Brain microvascular endothelial cell (primary cell): ENCODE measurements around the gene FGF11.

Source experiments
- DNase-seq: peaks from one replicate; pipeline ENCODE4 v3.0.0-alpha.2; 2020
- H3K27ac ChIP-seq: fragments of 250-450 bp; sonication (Bioruptor Pico); 2 replicates; pipeline ENCODE4 v1.5.1; 2020; ENCODE audit warnings: mild to moderate bottlenecking, moderate library complexity
- H3K27me3 ChIP-seq: fragments of 250-450 bp; sonication (Bioruptor Pico); replicated peaks from 2 replicates; pipeline ENCODE4 v1.5.1; 2020; ENCODE audit warnings: mild to moderate bottlenecking
- H3K36me3 ChIP-seq: fragments of 250-450 bp; sonication (Bioruptor Pico); replicated peaks from 2 replicates; pipeline ENCODE4 v1.5.1; 2020; ENCODE audit warnings: mild to moderate bottlenecking
- H3K4me3 ChIP-seq: 2 replicates; pipeline ENCODE4 v1.5.1; 2011; ENCODE audit warnings: low read depth, mild to moderate bottlenecking, control low read depth, low read length, moderate library complexity
- in situ Hi-C: cut with HindIII; loops from 2 replicates; pipeline ENCODE4 v1.10.0; 2017; ENCODE audit warnings: low sequenced_read_pairs, low pct_ligation_motif_present
- TF ChIP-seq, protein P1 (sequence below): IDR thresholded peaks from 2 replicates; pipeline ENCODE4 v1.5.1; 2011; ENCODE audit warnings: low read depth, mild to moderate bottlenecking, moderate library complexity, low read length, control low read depth, inconsistent platforms; ENCODE audit errors: missing control alignments

FGF11 gene

DNA sequence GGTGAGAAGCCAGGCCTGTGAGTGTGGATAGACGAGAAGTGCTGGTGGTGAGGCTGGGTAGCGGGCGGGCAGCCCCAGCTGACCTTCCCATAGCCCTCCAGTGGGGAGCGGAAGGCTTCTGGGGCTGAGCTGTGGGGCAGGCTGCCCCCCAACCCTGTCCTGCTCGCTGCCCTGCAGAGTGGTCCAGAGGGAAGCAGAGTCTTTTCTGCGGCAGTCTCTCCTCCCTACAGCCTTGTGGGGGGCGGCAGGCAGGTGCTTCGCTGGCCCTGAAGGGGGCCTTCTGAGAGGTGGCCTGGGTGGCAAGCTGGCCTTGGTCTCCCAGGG, 27.9 kb upstream of the FGF11 start:
- TF ChIP-seq, protein P1, sequence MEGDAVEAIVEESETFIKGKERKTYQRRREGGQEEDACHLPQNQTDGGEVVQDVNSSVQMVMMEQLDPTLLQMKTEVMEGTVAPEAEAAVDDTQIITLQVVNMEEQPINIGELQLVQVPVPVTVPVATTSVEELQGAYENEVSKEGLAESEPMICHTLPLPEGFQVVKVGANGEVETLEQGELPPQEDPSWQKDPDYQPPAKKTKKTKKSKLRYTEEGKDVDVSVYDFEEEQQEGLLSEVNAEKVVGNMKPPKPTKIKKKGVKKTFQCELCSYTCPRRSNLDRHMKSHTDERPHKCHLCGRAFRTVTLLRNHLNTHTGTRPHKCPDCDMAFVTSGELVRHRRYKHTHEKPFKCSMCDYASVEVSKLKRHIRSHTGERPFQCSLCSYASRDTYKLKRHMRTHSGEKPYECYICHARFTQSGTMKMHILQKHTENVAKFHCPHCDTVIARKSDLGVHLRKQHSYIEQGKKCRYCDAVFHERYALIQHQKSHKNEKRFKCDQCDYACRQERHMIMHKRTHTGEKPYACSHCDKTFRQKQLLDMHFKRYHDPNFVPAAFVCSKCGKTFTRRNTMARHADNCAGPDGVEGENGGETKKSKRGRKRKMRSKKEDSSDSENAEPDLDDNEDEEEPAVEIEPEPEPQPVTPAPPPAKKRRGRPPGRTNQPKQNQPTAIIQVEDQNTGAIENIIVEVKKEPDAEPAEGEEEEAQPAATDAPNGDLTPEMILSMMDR: no peak
- H3K4me3 ChIP-seq: no peak overlapping the region
- H3K27ac ChIP-seq: no peak overlapping the region
- in situ Hi-C loops: no loop called here
- no peak for DNase-seq
- peaks cover 23% of the 10 kb centered on the region for H3K36me3 ChIP-seq
- no peaks in the 10 kb centered on the region for H3K27me3 ChIP-seq

DNA sequence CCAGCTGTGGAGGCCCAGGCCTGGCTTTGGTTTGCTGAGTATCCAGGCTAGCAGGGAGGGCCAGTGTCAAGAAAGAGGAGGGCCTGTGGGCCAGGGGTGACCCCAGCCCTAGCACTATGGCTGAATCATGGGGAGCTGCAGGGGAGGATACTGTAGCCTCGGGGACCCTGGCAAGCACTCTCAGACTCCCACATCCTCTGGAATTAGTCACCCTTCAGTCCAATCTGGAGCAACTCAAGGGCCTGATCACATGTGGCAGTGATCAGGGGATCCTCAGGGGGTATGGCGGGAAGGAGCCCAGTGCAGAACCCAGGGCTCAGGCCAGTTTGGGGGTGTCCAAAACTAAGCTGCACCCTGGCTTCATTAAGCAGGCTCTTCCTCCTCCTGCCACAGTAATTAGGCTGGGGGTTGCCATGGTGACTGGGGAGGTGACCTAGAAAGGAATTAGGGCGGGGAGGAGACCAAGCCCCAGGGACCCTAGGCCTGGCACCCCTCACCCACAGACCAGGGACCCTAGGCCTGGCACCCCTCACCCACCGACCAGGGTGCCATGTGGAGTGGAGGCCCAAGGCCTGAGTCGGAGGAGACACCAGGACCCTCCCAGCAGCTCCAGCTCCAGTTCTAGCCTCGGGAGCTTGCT, 25.8 kb upstream of the FGF11 start:
- H3K36me3 ChIP-seq: peaks cover 23% of the 10 kb centered on the region
- TF ChIP-seq, protein P1: no peak
- H3K27me3 ChIP-seq: no peaks in the 10 kb centered on the region
- in situ Hi-C loops: no loop called here
- H3K4me3 ChIP-seq: no peak overlapping the region
- peak; percentile 9 for DNase-seq
- no peak overlapping the region for H3K27ac ChIP-seq

- no peak for DNase-seq
- no peak overlapping the region for H3K4me3 ChIP-seq
- H3K27ac ChIP-seq: no peak overlapping the region
- TF ChIP-seq, protein P1: no peak
- H3K36me3 ChIP-seq: peaks cover 15% of the 10 kb centered on the region
- in situ Hi-C loops: no loop called here
- no peaks in the 10 kb centered on the region for H3K27me3 ChIP-seq
Measured at GRCh38 chr17:7414837-7415236, 24.5 kb upstream of the FGF11 start.

DNA sequence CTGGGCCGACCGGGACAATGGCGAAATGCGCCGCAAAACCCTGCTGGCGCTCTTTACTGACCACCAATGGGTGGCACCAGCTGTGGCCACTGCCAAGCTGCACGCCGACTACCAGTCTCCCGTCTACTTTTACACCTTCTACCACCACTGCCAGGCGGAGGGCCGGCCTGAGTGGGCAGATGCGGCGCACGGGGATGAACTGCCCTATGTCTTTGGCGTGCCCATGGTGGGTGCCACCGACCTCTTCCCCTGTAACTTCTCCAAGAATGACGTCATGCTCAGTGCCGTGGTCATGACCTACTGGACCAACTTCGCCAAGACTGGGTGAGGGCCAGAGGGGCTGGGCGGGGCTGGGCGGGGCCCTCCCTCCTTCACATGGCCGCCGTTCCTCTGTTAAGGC, 23.5 kb upstream of the FGF11 start:
- TF ChIP-seq, protein P1: no peak

GRCh38 chr17:7416323-7416722, 23.0 kb upstream of the FGF11 start:
- H3K4me3 ChIP-seq: no peak overlapping the region
- H3K36me3 ChIP-seq: peaks cover 9% of the 10 kb centered on the region
- TF ChIP-seq, protein P1: peak; percentile 19
- in situ Hi-C loops: no loop called here
- no peak overlapping the region for H3K27ac ChIP-seq
- no peaks in the 10 kb centered on the region for H3K27me3 ChIP-seq
- DNase-seq: no peak

More for the DNA sequence above, 23.5 kb upstream of the FGF11 start:
- no peak overlapping the region for H3K27ac ChIP-seq
- no peak for DNase-seq
- H3K27me3 ChIP-seq: no peaks in the 10 kb centered on the region
- H3K4me3 ChIP-seq: no peak overlapping the region
- in situ Hi-C loops: no loop called here
- peaks cover 9% of the 10 kb centered on the region for H3K36me3 ChIP-seq

DNA sequence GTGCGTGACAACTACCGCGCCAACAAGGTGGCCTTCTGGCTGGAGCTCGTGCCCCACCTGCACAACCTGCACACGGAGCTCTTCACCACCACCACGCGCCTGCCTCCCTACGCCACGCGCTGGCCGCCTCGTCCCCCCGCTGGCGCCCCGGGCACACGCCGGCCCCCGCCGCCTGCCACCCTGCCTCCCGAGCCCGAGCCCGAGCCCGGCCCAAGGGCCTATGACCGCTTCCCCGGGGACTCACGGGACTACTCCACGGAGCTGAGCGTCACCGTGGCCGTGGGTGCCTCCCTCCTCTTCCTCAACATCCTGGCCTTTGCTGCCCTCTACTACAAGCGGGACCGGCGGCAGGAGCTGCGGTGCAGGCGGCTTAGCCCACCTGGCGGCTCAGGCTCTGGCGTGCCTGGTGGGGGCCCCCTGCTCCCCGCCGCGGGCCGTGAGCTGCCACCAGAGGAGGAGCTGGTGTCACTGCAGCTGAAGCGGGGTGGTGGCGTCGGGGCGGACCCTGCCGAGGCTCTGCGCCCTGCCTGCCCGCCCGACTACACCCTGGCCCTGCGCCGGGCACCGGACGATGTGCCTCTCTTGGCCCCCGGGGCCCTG, 22.2 kb upstream of the FGF11 start:
- no peak for DNase-seq
- TF ChIP-seq, protein P1: no peak
- no peaks in the 10 kb centered on the region for H3K27me3 ChIP-seq
- in situ Hi-C loops: no loop called here
- no peak overlapping the region for H3K4me3 ChIP-seq
- H3K36me3 ChIP-seq: peaks cover 9% of the 10 kb centered on the region
- H3K27ac ChIP-seq: no peak overlapping the region
